HG02763 (cell line): Measurements from ENCODE around the gene NCKAP5.

ENCODE experiments used
- ATAC-seq: cut with Tn5 transposase; IDR thresholded peaks from one replicate; pipeline ENCODE4 v1.9.1; 2021; ENCODE audit warnings: mild to moderate bottlenecking, moderate library complexity; ENCODE audit not compliant: unreplicated experiment

The NCKAP5 gene

GRCh38 chr2:132975193-132976105 is 592.8 kb downstream of the NCKAP5 start:
- peak; percentile 40 for ATAC-seq

- ATAC-seq = no peak
These were observed 593.7 kb downstream of the NCKAP5 start for GRCh38 chr2:132974467-132975095.

- no peak for ATAC-seq
These were observed 596.8 kb downstream of the NCKAP5 start for GRCh38 chr2:132971310-132972061.

- ATAC-seq = no peak
These were observed 598.8 kb downstream of the NCKAP5 start for GRCh38 chr2:132969371-132969985.

DNA sequence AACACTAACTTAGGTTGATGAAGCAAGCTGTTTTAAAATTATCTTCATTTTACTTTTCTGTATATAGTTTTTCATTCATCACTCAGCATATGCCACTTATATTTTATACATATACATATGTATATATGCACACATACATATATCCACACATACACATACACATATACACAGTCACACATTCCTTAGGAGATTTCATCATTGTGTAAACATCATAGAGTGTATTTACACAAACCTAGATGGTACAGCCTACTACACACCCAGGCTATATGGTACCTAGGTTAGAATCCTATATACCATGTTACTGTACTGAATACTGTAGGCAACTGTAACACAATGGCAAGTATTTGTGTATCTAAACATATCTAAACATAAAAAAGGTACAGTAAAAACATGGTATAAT is 602.8 kb downstream of the NCKAP5 start:
- ATAC-seq = no peak

- no peak for ATAC-seq
These were observed 605.1 kb downstream of the NCKAP5 start for GRCh38 chr2:132963161-132963560.

GRCh38 chr2:132958887-132959286 is 609.4 kb downstream of the NCKAP5 start:
- ATAC-seq = no peak

- ATAC-seq = no peak
These were observed 612.2 kb downstream of the NCKAP5 start for GRCh38 chr2:132955871-132956615.

DNA sequence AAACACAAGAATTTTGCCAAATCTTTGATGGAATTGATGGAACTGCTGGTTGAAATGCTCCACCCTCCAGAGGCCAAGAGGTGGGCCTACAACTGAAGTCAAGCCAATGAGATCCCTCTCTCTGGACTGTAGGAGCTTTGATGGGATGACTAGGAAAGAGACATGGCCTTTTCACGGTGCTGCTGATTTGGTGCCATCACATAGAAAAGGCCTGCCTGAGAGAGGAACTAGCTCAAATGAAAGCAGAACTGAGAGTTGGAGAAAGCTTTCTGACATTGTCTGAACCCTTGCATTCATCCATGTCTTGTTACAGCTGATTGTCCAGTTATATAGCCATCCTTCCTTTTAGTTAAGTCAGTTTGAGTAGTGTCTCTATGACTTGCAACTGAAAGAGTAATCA is 614.5 kb downstream of the NCKAP5 start:
- peak; percentile 89 for ATAC-seq

DNA sequence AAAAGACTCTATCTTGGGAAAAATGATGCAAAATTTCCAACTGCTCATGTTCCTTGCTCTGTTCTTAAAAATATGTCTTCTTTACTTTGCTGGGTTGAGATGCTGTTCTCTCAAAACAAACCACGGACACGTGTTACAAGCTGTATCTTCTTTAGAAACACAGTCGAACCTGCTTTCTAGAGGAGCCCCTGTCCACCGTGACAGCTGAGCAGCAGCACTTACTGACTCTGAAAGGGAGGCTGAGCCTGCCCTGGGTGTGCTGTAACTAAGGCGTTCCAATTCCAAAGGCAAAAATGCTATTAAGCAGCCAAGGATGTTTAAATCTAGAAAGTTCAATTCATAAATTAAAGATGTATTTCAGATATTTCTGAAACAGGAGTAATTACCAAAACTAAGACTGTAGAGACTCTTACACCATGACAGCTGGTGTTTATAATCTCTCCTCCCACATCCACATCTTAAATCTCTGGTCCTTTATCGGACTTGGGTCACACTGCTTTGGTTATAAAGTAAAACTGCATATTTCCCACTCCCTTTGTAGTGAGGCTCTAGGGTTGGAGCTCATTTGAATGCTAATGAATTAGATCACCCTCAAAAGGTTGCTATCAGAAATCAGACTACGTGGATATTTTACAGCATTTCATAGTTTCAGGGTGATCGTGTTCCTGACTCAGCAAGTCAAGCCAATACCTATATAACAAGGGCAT is 617.1 kb downstream of the NCKAP5 start:
- no peak for ATAC-seq

- ATAC-seq = no peak
These were observed 619.2 kb downstream of the NCKAP5 start for GRCh38 chr2:132949108-132949507.

- ATAC-seq = no peak
These were observed 620.1 kb downstream of the NCKAP5 start for GRCh38 chr2:132948211-132948610.

DNA sequence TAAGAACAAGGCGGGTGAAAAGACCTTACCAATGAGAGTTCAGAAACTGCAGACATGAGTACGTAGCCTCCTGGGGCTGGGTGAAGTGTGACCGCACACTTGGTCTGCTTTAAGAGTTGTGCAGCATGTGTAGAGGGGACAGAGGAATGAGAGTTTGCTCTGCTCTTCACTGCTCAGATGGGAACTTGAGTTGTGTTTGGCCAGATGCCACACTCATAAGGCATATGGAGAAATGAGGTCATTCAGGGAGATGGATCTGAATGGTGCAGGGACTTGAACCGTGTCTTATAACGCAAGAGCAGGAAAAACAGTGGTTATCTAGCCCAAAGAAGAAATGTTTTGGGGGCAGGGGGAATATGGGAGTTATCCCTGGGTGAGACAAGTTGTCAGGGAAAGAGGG is 624.4 kb downstream of the NCKAP5 start:
- no peak for ATAC-seq

- ATAC-seq = no peak
These were observed 626.8 kb downstream of the NCKAP5 start for GRCh38 chr2:132941296-132942020.

DNA sequence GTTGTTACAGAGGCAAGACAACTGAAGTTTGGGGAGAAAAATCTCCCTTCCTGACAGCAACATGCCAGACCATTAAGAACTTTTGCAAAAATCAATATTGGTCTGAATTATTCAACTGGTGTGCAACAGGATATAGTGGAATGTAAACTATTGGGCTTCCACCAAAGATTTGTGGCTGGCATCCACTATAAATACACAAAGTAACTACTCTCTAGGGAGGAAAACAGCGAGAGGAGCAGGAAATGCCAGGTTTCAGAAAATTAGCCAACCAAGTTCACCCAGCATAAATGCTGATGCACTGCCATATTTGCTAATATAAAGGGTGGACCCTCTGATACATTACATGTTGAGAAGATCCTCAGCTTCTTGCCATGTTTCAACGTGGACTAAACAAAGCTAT is 630.6 kb downstream of the NCKAP5 start:
- ATAC-seq = no peak

GRCh38 chr2:132936791-132937190 is 631.5 kb downstream of the NCKAP5 start:
- ATAC-seq = no peak

DNA sequence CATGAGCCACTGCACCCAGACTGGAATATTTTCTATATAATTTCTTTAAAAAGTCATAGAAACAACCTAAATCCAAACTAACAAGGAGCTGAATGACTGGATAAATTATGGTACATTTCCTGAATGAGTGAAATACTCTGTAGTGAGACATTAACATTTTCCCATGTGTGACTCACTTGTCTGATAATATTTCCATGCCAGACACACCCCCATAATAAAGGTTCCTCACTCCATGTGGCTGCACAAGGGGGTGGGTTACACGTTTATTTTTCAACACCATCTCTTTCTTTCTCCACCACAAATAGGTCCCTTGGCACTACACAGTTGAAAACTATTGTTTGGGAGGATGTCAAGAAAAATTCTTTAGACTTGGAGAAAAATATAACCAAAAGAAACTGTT is 632.0 kb downstream of the NCKAP5 start:
- ATAC-seq = no peak

DNA sequence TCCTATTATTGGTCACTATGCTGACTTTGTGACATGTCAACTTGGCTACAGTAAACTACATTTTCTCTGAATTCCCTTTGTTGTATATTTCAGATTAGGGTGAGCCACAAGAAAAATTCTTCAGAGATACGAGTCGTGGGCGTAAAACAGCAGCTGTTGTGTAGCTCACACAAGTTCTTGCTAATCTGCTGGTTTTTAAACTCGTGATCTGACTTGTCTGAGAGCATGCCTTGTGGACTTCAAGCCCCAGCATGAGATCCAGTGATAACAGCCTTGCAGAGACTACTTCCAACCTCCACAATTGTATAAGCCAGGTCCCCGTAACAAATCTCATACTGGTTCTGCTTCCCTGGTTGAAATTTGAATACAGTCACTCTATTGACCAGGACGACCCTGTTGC is 638.5 kb downstream of the NCKAP5 start:
- no peak for ATAC-seq

DNA sequence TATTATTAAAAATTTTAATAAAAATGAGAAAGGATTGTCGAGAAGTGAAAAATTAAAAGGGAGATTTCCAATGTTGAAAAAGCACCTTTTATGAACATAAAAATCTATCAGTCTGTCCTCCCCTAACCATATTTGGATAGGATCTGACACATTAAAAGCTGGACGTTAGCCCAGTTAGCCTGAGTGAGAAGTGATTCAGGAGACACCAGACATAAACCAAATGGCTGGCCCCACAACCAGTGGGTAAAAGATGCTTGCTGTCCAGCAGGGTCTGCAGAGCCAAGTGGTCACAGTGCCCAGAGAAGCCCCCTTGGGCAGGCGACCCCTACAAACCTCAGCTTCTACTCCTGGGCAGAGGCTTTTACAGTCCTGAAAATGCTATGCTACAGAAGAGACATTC is 644.5 kb downstream of the NCKAP5 start:
- no peak for ATAC-seq
